Lower leg skin (tissue), 4 donors: ENCODE data around the gene PON2. TPM values are rescaled to one million over a fixed set of nuclear protein-coding genes. Genes with fewer than 3 reads are reported as not detected.

Experiments used
- DNase-seq, 2 donors: peaks; one replicate each; pipeline ENCODE4 v3.0.0-alpha.2; 2019; ENCODE audit warnings: low spot score in 2 of 2
- H3K4me3 ChIP-seq: fragments of 200-600 bp; sonication (generic); 2 replicates; pipeline ENCODE4 v1.5.1; 2017; ENCODE audit warnings: mild to moderate bottlenecking, low read depth; ENCODE audit not compliant: poor library complexity, severe bottlenecking
- POLR2A ChIP-seq, 2 donors: fragments of 450-650 bp; IDR thresholded peaks; one replicate each; pipeline ENCODE4 v1.6.1; 2016 to 2017; ENCODE audit warnings: antibody characterized with exemption in 2 of 2, mild to moderate bottlenecking in 1 of 2, moderate library complexity in 1 of 2
- WGBS, 2 donors: methylation state at CpG; one replicate each; pipeline ENCODE4 v1.1.5; 2018; 5-methylcytosine and 5-hydroxymethylcytosine counted together
- intact Hi-C: fragments of 100-400 bp; cut with DNase I; formaldehyde crosslinking; loops from one replicate; pipeline ENCODE4 v1.15.0; 2023; ENCODE audit warnings: low total_unique reads
- total RNA-seq, 4 donors: library from RNA; depleted of rRNA; stranded (reverse); fragments of >200 nt; gene quantifications; one replicate each; pipeline ENCODE4 v1.1.0, GENCODE V29; 2016
- TF ChIP-seq, protein P1 (sequence below), 3 donors: fragments of 450-650 bp; IDR thresholded peaks; one replicate each; pipeline ENCODE4 v1.5.1; 2016; ENCODE audit warnings: antibody characterized with exemption in 3 of 3, mild to moderate bottlenecking in 3 of 3, moderate library complexity in 2 of 3

Gene PON2
- total RNA-seq, 4 donors from 2014 or later: 77.7 to 101 (median 86.0) TPM

DNA sequence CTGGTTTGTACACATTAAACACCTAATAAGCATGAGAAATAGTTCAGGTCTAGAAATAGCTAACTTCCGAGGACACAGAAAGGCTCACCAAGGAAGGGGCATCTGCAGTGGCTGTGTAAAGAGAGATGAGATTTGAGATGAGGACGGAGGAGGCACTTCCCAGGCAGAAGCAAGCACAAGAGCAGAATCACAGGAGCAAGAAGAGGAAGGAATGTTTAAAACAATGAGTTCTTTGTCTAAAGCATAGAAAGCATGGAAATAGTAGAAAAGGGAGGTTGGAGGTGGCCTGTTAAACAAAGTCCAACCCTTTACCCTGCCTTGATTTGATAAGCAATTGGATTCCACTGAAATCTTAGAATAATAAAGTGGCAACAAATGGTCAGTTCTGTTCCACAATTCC lies 27.1 kb downstream of the PON2 start:
- H3K4me3 ChIP-seq: no peak overlapping the region
- 85 to 91% methylated on average over 2 of the region's 2 CpGs for WGBS, 2 donors
- intact Hi-C loops: no loop called here
- no peak for DNase-seq
- TF ChIP-seq POLR2A (IDR thresholded peaks at IDR 0.05): no peak
- TF ChIP-seq, protein P1, sequence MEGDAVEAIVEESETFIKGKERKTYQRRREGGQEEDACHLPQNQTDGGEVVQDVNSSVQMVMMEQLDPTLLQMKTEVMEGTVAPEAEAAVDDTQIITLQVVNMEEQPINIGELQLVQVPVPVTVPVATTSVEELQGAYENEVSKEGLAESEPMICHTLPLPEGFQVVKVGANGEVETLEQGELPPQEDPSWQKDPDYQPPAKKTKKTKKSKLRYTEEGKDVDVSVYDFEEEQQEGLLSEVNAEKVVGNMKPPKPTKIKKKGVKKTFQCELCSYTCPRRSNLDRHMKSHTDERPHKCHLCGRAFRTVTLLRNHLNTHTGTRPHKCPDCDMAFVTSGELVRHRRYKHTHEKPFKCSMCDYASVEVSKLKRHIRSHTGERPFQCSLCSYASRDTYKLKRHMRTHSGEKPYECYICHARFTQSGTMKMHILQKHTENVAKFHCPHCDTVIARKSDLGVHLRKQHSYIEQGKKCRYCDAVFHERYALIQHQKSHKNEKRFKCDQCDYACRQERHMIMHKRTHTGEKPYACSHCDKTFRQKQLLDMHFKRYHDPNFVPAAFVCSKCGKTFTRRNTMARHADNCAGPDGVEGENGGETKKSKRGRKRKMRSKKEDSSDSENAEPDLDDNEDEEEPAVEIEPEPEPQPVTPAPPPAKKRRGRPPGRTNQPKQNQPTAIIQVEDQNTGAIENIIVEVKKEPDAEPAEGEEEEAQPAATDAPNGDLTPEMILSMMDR (IDR thresholded peaks at IDR 0.05): no peak

DNA sequence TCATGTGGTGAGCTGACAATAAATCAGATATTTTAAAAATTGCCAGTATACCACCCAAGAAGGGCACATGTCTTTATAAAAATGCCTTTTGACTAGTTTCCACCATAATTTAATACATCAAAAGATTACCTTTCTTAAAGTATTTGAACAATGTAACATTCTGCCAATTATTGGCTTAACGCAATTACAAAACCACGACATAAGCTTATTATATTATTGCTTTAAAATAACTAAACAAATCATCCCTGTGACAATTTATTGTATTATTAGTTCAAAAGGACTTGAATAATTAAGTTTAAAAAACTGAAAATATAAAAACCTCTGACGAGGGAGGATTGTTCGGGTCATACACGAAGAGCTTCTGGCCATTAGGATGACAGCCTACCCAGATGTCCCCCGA lies 29.0 kb downstream of the PON2 start:
- intact Hi-C loops: no loop called here
- WGBS, 2 donors: 92 to 95% methylated on average over 6 of the region's 6 CpGs

DNA sequence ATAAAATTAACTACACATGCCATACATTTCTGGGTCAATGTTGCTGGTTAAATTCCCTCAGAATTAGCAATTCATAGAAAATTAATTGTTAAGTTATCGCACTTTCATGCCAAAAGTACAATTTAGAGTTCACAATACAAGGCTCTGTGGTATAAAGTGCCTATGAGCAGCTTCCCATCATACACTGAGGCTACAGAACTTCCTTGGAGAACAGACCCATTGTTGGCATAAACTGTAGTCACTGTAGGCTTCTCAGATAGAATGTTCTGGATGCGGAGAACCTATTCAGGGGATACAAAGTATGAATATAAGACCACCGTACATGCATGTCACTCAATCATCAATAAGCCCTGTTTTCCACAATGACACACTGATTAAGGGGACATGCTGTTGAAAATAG lies 29.6 kb downstream of the PON2 start:
- intact Hi-C loops: no loop called here
- WGBS, 2 donors: 92 to 97% methylated on average over 3 of the region's 3 CpGs
- TF ChIP-seq POLR2A (IDR thresholded peaks at IDR 0.05): no peak
- TF ChIP-seq, protein P1 (IDR thresholded peaks at IDR 0.05): no peak
- no peak for DNase-seq
- H3K4me3 ChIP-seq: no peak overlapping the region

More for the DNA sequence above, 29.0 kb downstream of the PON2 start:
- TF ChIP-seq, protein P1 (IDR thresholded peaks at IDR 0.05): no peak
- no peak for TF ChIP-seq POLR2A (IDR thresholded peaks at IDR 0.05)
- no peak for DNase-seq
- H3K4me3 ChIP-seq: no peak overlapping the region

DNA sequence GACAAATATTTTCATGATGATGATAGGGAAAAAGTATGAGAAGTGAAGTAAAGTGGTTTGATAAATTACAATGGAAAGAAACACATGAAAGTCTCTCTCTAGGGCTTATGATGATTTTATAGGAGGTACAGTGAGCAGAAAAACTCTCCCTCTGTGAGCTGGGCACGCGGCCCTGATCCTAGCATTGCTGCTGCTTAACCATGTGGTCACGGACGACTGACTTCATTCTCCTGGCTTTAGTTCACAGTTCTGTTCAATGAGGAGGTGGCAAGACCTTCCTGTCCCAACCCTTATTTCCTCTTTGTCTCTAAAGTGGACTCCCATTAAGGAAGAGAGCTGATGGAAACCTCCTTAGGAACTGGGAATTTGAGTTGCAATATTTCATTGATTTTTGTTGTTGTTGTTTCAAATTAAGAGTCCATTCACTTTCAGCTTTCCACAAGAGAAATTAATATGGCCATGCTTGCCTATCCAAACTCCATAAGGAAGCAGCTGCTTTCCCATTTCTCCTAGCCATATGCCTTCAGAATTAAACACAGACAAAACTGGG lies 30.4 kb downstream of the PON2 start:
- WGBS, 2 donors: 45 to 54% methylated on average over 4 of the region's 4 CpGs
- intact Hi-C loops: no loop called here

DNA sequence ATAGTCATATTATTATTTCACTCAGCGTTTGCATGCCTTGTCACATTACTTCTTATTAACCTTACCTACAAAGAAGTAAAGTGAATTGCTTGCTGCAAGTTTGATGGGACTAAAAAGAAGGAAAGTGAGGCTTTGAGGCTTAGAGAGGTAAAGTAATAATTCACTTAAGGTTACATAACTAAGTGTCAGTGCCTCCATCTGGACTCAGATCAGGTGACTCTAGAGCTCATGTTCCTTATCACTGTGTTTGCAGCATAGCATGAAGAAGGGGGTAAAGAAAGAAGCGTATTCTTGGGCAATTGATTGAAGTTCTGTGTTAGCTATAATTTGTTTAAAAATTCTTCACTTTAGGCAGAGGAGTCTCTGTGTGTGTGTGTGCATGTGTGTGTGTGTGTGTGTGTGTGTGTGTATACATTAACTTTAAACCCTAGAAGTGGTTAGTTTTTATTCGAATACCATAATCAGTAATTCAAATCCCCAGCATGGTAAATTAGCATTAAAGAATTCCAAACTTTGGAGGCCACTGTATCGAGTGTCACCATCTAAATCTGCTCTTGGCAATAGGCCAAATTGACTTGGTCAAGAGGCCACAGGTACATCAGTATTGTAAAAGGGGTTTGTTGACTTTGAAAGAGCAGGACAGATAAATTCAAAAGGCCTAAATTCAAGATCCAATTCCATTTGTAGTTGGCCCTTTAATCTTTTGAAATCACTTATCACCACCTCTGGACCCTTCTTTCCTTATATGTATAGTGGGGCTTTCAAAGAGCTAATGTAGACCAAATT lies 36.5 kb downstream of the PON2 start:
- WGBS, 2 donors: 84 to 95% methylated on average over 4 of the region's 4 CpGs
- TF ChIP-seq POLR2A (IDR thresholded peaks at IDR 0.05): no peak
- TF ChIP-seq, protein P1 (IDR thresholded peaks at IDR 0.05): no peak
- intact Hi-C loops: no loop called here
- DNase-seq: no peak
- no peak overlapping the region for H3K4me3 ChIP-seq

More for the DNA sequence above, 30.4 kb downstream of the PON2 start:
- no peak for DNase-seq
- H3K4me3 ChIP-seq: no peak overlapping the region
- TF ChIP-seq, protein P1 (IDR thresholded peaks at IDR 0.05): no peak
- TF ChIP-seq POLR2A (IDR thresholded peaks at IDR 0.05): no peak
